H9 (cell line): ENCODE measurements around the gene AFDN. TPM values are rescaled to one million over a fixed set of nuclear protein-coding genes. Genes with fewer than 3 reads are reported as not detected.

ENCODE experiments used
- DNase-seq: peaks from one replicate; pipeline ENCODE4 v3.0.0-alpha.2; 2017
- H2AFZ ChIP-seq: one replicate; pipeline ENCODE4 v1.6.1; 2013; ENCODE audit warnings: mild to moderate bottlenecking, low read length, control low read depth, moderate library complexity
- H2AK5ac ChIP-seq: 2 replicates; pipeline ENCODE4 v1.6.1; 2013; ENCODE audit warnings: low read length, control low read depth, mixed read lengths; ENCODE audit not compliant: insufficient read length
- H2BK120ac ChIP-seq: one replicate; pipeline ENCODE4 v1.6.1; 2013; ENCODE audit warnings: low read depth, mild to moderate bottlenecking, low read length, control low read depth, inconsistent platforms; ENCODE audit not compliant: poor library complexity, severe bottlenecking
- H2BK12ac ChIP-seq: 2 replicates; pipeline ENCODE4 v1.6.1; 2013; ENCODE audit warnings: low read length, control low read depth, mixed read lengths, low read depth; ENCODE audit not compliant: insufficient read length
- H2BK15ac ChIP-seq: 2 replicates; pipeline ENCODE4 v1.6.1; 2013; ENCODE audit warnings: low read depth, low read length, control low read depth
- H2BK20ac ChIP-seq: one replicate; pipeline ENCODE4 v1.6.1; 2013; ENCODE audit warnings: low read depth, mild to moderate bottlenecking, low read length, control low read depth, inconsistent platforms; ENCODE audit not compliant: poor library complexity, severe bottlenecking
- H2BK5ac ChIP-seq: 2 replicates; pipeline ENCODE4 v1.6.1; 2013; ENCODE audit warnings: low read length, control low read depth, mixed read lengths; ENCODE audit not compliant: insufficient read length
- H3K14ac ChIP-seq: 2 replicates; pipeline ENCODE4 v1.6.1; 2013; ENCODE audit warnings: low read length, control low read depth; ENCODE audit not compliant: insufficient read depth
- H3K18ac ChIP-seq: 2 replicates; pipeline ENCODE4 v1.6.1; 2013; ENCODE audit warnings: low read depth, mild to moderate bottlenecking, mixed read lengths, low read length, control low read depth; ENCODE audit not compliant: insufficient read length
- H3K23ac ChIP-seq: 2 replicates; pipeline ENCODE4 v1.6.1; 2013; ENCODE audit warnings: low read length, control low read depth, mixed read lengths, low read depth; ENCODE audit not compliant: insufficient read length
- H3K23me2 ChIP-seq: 2 replicates; pipeline ENCODE4 v1.6.1; 2013; ENCODE audit warnings: low read depth, mild to moderate bottlenecking, mixed read lengths, low read length, control low read depth; ENCODE audit not compliant: insufficient read length, poor library complexity, severe bottlenecking
- H3K27ac ChIP-seq: 2 replicates; pipeline ENCODE4 v1.5.1; 2013; ENCODE audit warnings: low read length, control low read depth, mixed read lengths, low read depth; ENCODE audit not compliant: insufficient read length
- H3K27me3 ChIP-seq: 2 replicates; pipeline ENCODE4 v1.6.1; 2013; ENCODE audit warnings: low read length, control low read depth, inconsistent platforms; ENCODE audit not compliant: insufficient read depth
- H3K4ac ChIP-seq: 2 replicates; pipeline ENCODE4 v1.6.1; 2013; ENCODE audit warnings: low read depth, mild to moderate bottlenecking, control low read depth, inconsistent platforms, low read length, moderate library complexity
- H3K4me1 ChIP-seq: 2 replicates; pipeline ENCODE4 v1.6.1; 2013; ENCODE audit warnings: low read length, control low read depth, inconsistent platforms; ENCODE audit not compliant: insufficient read depth
- H3K4me2 ChIP-seq: 2 replicates; pipeline ENCODE4 v1.6.1; 2013; ENCODE audit warnings: low read length, control low read depth, mixed read lengths; ENCODE audit not compliant: insufficient read length, insufficient read depth
- H3K56ac ChIP-seq: 2 replicates; pipeline ENCODE4 v1.6.1; 2013; ENCODE audit warnings: low read depth, mild to moderate bottlenecking, mixed read lengths, low read length, control low read depth; ENCODE audit not compliant: insufficient read length
- H3K79me1 ChIP-seq: 2 replicates; pipeline ENCODE4 v1.6.1; 2013; ENCODE audit warnings: low read depth, mild to moderate bottlenecking, moderate library complexity, low read length, control low read depth, inconsistent platforms; ENCODE audit not compliant: insufficient read depth, poor library complexity, severe bottlenecking
- H3K79me2 ChIP-seq: 2 replicates; pipeline ENCODE4 v1.6.1; 2013; ENCODE audit warnings: low read length, control low read depth, inconsistent platforms; ENCODE audit not compliant: insufficient read depth
- H3K9ac ChIP-seq: 2 replicates; pipeline ENCODE4 v1.6.1; 2013; ENCODE audit warnings: low read length, control low read depth, mixed read lengths; ENCODE audit not compliant: insufficient read length; ENCODE audit errors: extremely low read depth
- H3K9me3 ChIP-seq: one replicate; pipeline ENCODE4 v1.6.1; 2013; ENCODE audit warnings: low read depth, low read length, inconsistent platforms; ENCODE audit not compliant: control insufficient read depth
- H3T11ph ChIP-seq: one replicate; pipeline ENCODE4 v1.6.1; 2013; ENCODE audit warnings: mild to moderate bottlenecking, low read length, control low read depth, inconsistent platforms
- H4K20me1 ChIP-seq: one replicate; pipeline ENCODE4 v1.6.1; 2013; ENCODE audit not compliant: control insufficient read depth, insufficient read length, insufficient read depth
- H4K5ac ChIP-seq: 2 replicates; pipeline ENCODE4 v1.6.1; 2013; ENCODE audit warnings: low read depth, mild to moderate bottlenecking, mixed read lengths, low read length, control low read depth; ENCODE audit not compliant: insufficient read length
- H4K8ac ChIP-seq: replicated peaks from 2 replicates; pipeline ENCODE4 v1.6.1; 2013; ENCODE audit warnings: low read length, control low read depth, mixed read lengths, low read depth; ENCODE audit not compliant: insufficient read length
- H4K91ac ChIP-seq: 2 replicates; pipeline ENCODE4 v1.6.1; 2013; ENCODE audit warnings: low read depth, mild to moderate bottlenecking, moderate library complexity, mixed read lengths, low read length, control low read depth; ENCODE audit not compliant: insufficient read length
- H3K27ac Mint-ChIP-seq, 3 experiments: 2 replicates in 2 of 3; 3 replicates in 1 of 3; pipeline ENCODE4 v1.8.0; 2020 to 2021; ENCODE audit warnings: mixed read lengths in 3 of 3, mild to moderate bottlenecking in 1 of 3, moderate library complexity in 1 of 3
- H3K27me3 Mint-ChIP-seq: 2 replicates; pipeline ENCODE4 v1.8.0; 2021; ENCODE audit warnings: low read depth, mild to moderate bottlenecking, moderate library complexity, mixed read lengths
- H3K36me3 Mint-ChIP-seq, 3 experiments: 2 replicates in 2 of 3; 3 replicates in 1 of 3; pipeline ENCODE4 v1.8.0; 2020 to 2021; ENCODE audit warnings: low read depth in 3 of 3, mixed read lengths in 3 of 3; ENCODE audit not compliant: insufficient read depth in 1 of 3
- H3K4me1 Mint-ChIP-seq, 2 experiments: 2 replicates each; pipeline ENCODE4 v1.8.0; 2020; ENCODE audit warnings: mixed read lengths in 2 of 2
- H3K4me3 Mint-ChIP-seq, 2 experiments: 2 replicates in 1 of 2; 3 replicates in 1 of 2; pipeline ENCODE4 v1.8.0; 2020 to 2021; ENCODE audit warnings: mild to moderate bottlenecking in 2 of 2, mixed read lengths in 2 of 2, moderate library complexity in 1 of 2
- H3K9me3 Mint-ChIP-seq, 2 experiments: 2 replicates in 1 of 2; 3 replicates in 1 of 2; pipeline ENCODE4 v1.8.0; 2020; ENCODE audit warnings: mild to moderate bottlenecking in 2 of 2, mixed read lengths in 2 of 2, moderate library complexity in 1 of 2
- CTCF ChIP-seq: fragments of 200-600 bp; sonication (generic); conservative IDR thresholded peaks from 3 replicates; pipeline ENCODE4 v1.8.0; 2021; ENCODE audit warnings: antibody characterized with exemption, mild to moderate bottlenecking
- WGBS: extraction: QIAGEN DNeasy Blood & Tissue Kit; methylation state at CpG from one replicate; pipeline ENCODE4 v1.1.7; 2013; ENCODE audit warnings: missing lambda C conversion rate, low lambda C conversion rate, mixed read lengths; ENCODE audit not compliant: insufficient read length; ENCODE audit errors: extremely low coverage; 5-methylcytosine and 5-hydroxymethylcytosine counted together
- total RNA-seq: library from RNA; stranded (reverse); gene quantifications from 2 replicates; pipeline ENCODE4 v1.2.1, GENCODE V29; 2021

Gene AFDN
- total RNA-seq, 1 experiment from 2014 or later: 157 TPM

DNA sequence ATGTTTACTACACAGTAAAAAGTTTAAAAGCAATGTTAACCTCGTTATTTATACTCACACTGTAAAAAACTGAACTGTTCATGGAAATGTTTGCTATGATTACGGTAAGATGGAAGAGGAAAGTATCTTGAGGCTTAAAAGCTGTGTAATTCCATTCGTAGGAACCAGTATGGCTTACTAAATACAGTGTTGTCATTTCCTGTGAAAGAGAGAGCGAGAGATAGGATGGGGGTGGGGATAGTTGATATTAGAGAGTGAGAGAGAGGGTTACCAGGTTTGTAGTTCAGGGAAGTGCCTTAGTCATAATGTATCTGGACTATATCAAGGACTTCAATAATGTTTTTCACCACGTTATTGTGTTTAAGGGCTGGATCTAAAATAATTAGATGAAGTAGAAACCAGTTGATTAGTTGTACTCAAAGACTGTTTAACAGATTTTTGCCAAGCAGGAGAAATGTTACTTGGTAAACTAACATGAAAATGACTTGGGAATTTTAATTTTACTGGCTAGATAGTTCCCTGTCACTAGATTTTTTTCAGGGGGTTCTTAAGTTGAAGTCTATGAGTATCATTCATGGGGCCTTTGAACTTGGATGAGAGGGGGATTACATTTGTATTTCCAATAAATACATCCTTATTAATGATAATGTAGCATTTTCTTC is 30.4 kb downstream of the AFDN start:
- no peak overlapping the region for H2AFZ ChIP-seq
- Mint-ChIP-seq H3K27me3 (no peaks in the 10 kb centered on the region), H3K27ac (peak overlapping the region; percentile 6 to 62 (median 10); a peak in 5 of 7 replicates), H3K9me3 (no peaks in the 10 kb centered on the region), H3K4me3 (peak overlapping the region in 1 of 2 experiments; percentile 9; a peak in 1 of 5 replicates), H3K36me3 (no peaks in the 10 kb centered on the region; a peak in 2 of 7 replicates), H3K4me1 (peaks cover 71 to 87% of the 10 kb centered on the region in 2 experiments)
- DNase-seq: no peak
- no peak overlapping the region for H2BK20ac ChIP-seq
- H4K8ac ChIP-seq: no peak overlapping the region
- no peaks in the 10 kb centered on the region for H4K20me1 ChIP-seq
- H3K4me1 ChIP-seq: peaks cover 7% of the 10 kb centered on the region; the same call in 1 of the 2 replicates
- H2BK5ac ChIP-seq: no peak overlapping the region
- H2BK120ac ChIP-seq: no peak overlapping the region
- H3K18ac ChIP-seq: no peak overlapping the region
- H3T11ph ChIP-seq: no peak overlapping the region
- no peak overlapping the region for H2BK15ac ChIP-seq
- H3K4me2 ChIP-seq: no peak overlapping the region
- no peaks in the 10 kb centered on the region for H3K9me3 ChIP-seq
- no peak overlapping the region for H3K56ac ChIP-seq
- no peaks in the 10 kb centered on the region for H3K27me3 ChIP-seq
- no peak overlapping the region for H3K27ac ChIP-seq
- H2AK5ac ChIP-seq: no peak overlapping the region
- no peak overlapping the region for H3K9ac ChIP-seq
- no peak overlapping the region for H2BK12ac ChIP-seq
- H3K14ac ChIP-seq: no peak overlapping the region
- H3K79me2 ChIP-seq: peaks cover 46% of the 10 kb centered on the region
- no peak overlapping the region for H3K4ac ChIP-seq
- H4K91ac ChIP-seq: no peak overlapping the region
- TF ChIP-seq CTCF: no peak
- H3K23me2 ChIP-seq: no peaks in the 10 kb centered on the region
- peaks cover 4% of the 10 kb centered on the region for H3K79me1 ChIP-seq
- H4K5ac ChIP-seq: no peak overlapping the region
- WGBS: no CpG with 5 or more reads among the region's 5 CpGs
- H3K23ac ChIP-seq: no peak overlapping the region
